Caki2 (cell line): ENCODE measurements around the gene INO80. TPM values are rescaled to one million over a fixed set of nuclear protein-coding genes. Genes with fewer than 3 reads are reported as not detected.
"Not testable (repeated sequence)": the region's sequence is repeated elsewhere in the genome, so short reads cannot be mapped to it uniquely, and the experiment has no call there.

Experiments used
- DNase-seq: peaks from one replicate; pipeline ENCODE4 v3.0.0-alpha.2; 2015; ENCODE audit warnings: low read depth
- in situ Hi-C: cut with HindIII; loops from 2 replicates; pipeline ENCODE4 v1.10.0; 2016; ENCODE audit warnings: low sequenced_read_pairs, low pct_unique_long_range_greater_than_20kb, mixed read lengths
- total RNA-seq: library from RNA; depleted of rRNA; stranded (reverse); fragments of >200 nt; shearing (Covaris generic); gene quantifications from 2 replicates; pipeline ENCODE4 v1.2.3, GENCODE V29; 2014; ENCODE audit warnings: low replicate concordance

The INO80 gene
- total RNA-seq, 1 experiment from 2014 or later: 41.1 TPM

DNA sequence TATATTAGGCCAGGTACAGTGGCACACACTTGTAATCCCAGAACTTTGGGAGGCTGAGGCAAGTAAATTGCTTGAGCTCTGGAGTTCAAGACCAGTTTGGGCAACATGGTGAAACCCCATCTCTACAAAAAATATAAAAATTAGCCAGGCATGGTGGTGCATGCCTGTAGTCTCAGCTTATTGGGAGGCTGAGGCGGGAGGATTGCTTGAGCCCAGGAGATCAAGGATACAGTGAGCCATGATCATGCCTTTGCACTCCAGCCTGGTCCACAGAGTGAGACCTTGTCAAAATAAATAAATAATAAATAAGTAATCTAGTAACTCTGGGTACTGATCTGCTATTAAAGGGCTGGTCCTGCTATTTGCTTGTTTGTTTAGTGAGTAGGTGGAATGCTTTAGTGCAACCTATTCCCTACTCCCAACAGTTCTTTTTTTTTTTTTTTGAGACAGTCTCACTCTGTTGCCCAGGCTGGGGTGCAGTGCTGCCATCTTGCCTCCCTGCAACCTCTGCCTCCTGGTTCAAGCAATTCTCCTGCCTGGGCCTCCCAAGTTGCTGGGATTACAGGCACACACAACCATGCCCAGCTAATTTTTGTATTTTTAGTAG is 9.1 kb upstream of the INO80 start:
- peak; percentile 75 for DNase-seq
- in situ Hi-C loops: no loop called here

DNA sequence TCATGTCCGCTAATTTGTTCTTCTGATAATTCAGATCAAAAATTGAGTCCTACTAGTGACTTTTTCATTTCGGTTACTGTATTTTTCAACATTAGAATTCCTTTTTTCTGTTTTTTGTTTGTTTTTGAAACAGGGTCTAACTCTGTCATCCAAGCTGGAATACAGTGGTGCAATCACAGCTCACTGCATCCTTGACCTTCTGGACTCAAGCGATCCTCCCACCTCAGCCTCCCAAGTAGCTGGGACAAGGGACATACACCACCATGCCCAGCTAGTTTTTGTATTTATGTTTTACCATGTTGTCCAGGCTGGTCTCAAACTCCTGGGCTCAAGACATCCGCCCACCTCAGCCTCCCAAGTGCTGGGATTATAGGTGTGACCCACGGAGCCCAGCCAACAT is 8.0 kb upstream of the INO80 start:
- DNase-seq: no peak
- in situ Hi-C loops: no loop called here

DNA sequence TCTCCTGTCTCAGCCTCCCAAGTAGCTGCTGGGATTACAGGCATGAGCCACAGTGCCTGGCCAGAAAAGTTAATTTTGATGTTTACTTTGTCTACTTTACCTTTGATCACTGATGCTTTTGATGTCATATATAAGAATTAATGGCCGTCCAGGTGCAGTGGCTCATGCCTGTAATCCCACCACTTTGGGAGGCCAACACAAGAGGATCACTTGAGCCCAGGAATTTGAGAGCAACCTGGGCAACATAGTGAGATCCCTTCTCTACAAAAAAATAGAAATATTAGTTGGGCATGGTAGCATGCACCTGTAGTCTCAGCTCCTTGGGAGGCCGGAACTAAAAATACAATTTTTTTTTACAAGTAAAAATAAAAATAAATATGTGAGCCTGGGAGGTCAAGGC is 6.8 kb upstream of the INO80 start:
- in situ Hi-C loops: no loop called here
- no peak for DNase-seq

DNA sequence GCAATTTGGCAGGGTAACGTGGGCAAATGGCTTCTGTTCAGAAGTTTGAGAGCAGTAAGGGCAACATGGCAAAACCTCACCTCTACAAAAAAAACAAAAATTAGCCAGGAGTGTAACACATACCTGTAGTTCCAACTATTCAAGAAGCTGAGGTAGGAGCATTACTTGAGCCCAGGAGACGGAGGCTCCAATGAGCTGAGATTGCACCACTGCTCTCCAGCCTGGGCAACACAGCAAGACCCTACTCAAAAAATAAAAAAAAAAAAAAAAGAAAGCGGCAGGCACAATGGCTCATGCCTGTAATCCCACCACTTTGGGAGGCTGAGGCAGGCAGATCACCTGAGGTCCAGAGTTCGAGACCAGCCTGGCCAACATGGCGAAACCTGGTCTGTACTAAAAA is 5.9 kb upstream of the INO80 start:
- no peak for DNase-seq
- in situ Hi-C loops: no loop called here

DNA sequence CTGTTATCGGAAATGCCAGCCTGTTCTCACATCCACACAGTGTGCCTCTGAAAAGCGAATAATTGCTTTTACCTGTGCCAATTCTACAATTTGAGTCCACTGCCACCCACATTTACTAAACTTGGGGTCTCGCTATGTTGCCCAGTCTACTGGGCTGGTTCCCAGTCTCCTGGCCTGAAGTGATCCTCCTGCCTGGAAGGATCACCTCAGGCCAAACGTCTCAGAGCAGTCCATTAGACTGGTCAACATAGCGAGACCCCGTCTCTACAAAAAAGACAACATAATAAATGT is 827 bp upstream of the INO80 start:
- in situ Hi-C loops: no loop called here
- no peak for DNase-seq

DNA sequence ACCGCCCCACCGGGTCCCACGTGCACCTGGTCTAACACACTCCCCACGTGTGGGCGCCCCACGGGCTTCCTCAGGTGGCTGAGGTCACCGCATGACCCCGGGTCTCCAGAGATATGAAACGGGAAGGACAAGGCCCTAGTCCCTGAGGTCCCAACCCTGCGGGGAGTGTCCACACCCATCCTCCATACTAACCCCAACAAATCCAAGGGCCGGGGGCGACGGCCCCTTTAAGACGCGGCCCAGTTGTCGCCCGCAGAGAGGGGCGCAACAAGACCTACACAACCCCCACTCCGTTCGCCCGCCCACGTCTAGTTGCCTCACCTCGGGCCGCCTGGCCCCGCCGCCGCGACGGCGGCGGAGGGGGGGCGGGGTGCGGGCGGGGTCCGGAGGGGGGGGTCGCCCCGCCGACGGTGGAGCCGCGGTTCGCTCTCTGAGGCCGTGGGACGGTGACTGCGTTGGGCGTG is 396 bp downstream of the INO80 start:
- in situ Hi-C loops: no loop called here
- no peak for DNase-seq

DNA sequence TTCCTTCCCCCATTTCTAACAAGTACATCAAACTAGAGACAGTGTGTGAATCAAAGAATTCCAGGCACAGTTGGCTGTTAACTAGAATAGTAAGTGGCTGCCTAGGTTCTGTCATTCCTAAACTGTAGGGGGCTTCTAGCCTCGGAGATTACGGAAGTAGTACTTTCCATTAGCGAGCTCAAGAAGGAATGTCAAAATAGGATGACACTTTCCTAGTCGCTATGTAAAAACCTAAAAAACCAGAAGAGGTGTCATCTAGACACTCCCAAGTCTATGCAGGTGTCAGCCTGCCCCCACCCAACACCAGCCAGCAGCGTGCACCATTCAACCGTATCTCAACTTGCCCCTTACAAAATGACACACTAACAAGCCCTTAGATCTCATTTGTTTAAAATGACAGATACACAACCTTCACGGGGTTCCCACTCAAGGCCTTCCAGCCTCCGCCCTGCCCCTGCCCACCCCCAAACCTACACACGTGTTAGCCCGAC is 874 bp downstream of the INO80 start:
- DNase-seq: peak; percentile 63
- in situ Hi-C loops: no loop called here

DNA sequence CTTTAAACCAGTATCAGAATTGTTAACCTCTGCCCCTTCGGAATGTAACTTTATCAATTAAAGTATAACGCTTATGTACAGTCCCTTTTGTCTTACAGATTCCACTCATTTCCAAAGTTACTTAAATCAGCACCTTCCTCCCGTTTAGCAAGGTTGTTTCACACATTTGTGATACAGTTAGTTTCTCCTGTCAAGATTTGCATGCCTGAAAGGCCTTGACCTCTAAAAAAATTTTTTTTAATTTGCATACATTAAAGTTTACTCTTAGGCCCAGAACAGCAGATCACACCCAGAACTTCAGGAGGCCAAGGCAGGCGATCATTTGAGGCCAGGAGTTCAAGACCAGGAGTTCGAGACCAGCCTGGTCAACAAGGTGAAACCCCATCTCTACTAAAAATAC is 9.1 kb downstream of the INO80 start:
- in situ Hi-C loops: no loop called here
- no peak for DNase-seq

DNA sequence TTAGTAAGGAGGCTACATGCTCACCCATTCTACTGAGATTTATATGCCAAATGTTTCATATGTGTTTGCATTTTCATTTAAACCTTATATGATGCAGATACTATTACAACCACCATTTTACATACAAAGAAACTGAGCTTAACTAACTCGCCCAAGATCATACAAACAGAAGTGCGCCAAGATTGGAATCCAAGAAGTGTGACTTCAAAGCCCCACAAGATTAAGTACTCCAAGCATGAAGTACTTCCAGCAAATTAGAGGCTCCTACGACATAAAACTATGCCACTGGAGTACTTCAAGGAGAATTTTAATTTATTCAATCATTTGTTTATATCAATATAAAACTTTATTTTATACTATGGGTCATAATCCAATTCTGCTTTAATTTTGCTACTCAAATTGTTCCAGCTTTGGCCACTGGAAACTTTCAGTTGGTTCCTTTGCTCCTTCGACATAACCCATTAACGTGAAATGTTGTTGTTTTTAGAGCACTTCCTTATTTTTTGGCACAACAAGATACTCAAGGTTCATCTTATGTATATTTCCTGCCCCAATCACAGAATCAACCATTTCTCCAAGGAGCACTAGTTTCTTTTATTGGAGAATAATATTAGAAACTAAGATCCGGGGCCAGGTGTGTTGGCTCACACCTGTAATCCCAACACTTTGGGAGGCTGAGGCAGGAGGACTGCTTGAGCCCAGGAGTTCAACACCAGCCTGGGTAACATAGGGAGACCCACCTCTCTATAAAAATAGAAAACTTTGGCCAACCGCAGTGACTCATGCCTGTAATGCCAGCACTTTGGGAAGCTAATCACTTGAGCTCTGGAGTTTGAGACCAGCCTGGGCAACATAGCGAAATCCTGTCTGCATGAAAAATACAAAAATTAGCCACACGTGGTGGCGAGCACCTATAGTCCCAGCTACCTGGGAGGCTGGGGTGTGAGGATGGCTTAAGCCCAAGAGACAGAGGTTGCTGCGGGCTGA is 10.4 kb downstream of the INO80 start:
- in situ Hi-C loops: no loop called here
- DNase-seq: no peak

DNA sequence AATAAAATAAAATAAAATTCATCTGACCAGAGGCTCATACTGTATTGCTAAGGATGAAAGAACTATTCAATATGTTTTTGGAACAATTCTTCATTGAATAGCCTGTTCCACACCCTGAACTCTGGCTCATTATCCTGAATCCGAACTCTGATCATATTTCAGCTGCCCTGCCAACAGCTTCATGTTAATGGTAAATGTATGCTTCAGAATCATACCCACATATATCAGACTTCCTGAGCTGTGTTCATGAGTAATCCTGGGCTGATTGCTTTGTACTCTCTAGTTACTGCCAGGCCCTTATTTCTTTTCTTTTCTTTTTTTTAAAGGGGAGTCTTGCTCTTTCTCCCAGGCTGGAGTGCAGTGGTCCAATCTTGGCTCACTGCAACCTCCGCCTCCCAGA is 11.8 kb downstream of the INO80 start:
- in situ Hi-C loops: no loop called here
- DNase-seq: no peak

DNA sequence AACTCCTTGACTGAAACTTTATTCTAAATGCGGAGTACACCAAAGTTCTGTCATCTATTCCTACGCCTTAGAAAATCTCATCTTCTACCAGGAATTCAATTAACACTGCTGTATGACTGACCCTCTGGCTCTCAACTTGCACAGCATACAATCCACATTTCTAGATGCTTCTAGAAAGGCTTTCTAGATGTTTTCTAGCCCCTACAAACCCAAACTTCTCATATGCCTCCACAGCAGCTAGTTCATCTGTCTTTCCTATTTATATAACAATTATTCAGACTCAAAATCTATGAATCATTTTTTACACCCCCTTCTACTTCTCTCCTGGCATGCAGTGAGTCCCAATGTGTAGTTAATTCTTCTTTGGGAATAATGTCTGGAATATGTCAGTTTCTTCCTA is 13.2 kb downstream of the INO80 start:
- in situ Hi-C loops: no loop called here
- DNase-seq: no peak

DNA sequence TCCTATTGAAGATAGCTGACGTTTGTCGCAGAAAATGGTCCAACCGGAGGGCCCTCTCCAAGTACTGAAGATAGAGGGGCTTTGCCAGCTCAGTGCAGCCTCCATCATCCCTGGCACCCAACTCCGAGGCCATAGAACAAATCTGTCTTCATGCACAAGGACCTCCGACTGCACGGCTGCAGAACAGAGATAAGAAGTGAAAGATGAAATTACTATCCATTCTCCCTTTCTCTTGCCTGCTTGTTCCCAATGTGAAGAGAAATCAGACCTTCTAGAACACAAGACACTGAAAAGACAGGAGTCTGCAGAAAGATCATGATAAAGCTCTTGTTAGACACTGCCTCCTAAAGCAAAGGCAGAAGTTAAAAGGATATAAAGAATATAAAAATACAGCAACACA is 19.9 kb downstream of the INO80 start:
- in situ Hi-C loops: no loop called here
- no peak for DNase-seq

DNA sequence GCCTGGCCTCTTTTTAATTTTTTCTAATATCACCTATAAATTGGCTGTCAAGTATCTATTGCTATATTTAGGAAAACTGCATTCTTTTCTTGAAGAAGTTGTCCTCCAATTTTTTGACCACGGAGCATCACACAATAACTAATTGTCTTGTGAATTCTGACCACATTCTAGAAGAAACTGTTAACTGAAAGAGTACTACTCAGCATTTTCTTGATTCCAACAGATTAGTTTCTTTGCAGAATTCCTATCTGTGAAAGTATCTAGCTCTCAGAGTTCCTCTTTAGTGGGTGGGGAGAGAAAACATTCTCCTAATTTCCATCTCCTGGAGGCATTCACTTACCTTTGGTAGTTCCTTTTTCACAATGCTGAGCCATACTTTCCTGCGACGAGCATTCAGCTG is 31.1 kb downstream of the INO80 start:
- DNase-seq: no peak
- in situ Hi-C loops: no loop called here

DNA sequence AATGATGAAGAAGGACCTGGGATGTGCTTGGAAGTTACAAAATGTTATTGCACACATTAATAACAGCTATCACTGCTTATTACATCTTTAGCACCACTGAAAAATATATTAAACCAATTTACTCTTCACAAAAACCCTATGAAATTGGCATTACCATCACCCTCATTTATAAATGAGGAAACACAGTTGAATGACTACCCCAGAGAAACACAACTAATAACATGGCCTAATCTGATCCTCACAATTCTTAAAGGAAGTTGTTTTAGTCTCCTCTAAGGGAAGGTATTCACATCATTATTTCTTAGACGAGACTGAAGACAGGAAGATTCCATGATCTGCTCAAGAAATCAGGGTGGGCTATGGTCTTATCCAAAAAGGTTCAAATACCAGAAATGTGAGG is 35.9 kb downstream of the INO80 start:
- in situ Hi-C loops: no loop called here
- DNase-seq: no peak

DNA sequence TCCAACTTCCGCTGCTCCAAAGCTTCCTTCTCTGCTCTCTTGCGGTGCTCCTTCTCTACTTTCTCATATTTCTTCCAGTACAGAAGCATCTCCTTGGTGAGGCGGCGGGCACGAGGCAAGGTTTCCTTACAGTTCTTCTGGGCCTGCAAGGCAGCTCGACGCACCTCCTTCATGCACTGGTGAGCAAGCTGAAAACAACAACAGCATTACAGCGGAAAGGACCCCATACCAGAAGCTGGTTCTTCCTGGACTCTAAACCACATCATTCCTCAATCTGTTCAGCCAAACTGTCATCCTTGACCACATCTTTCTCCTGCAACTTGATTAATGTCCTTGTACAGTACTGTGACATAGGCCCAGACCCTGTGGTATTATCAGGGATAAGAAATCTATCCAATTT is 36.4 kb downstream of the INO80 start:
- DNase-seq: no peak
- in situ Hi-C loops: no loop called here

DNA sequence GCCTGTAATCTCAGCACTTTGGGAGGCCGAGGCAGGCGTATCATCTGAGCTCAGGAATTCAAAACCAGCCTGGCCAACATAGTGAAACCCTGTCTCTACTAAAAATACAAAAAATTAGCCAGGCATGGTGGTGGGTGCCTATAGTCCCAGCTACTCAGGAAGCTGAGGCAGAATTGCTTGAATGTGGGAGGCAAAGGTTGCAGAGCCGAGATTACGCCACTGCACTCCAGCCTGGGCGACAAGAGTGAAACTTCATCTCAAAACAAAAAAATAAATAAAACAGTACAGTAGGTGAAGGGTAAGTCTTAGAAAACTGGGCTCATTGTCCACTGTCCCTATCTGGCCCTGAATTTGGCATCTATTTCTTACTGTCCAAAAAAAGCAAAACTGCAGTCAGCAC is 37.2 kb downstream of the INO80 start:
- in situ Hi-C loops, DNase-seq: not testable (repeated sequence)

DNA sequence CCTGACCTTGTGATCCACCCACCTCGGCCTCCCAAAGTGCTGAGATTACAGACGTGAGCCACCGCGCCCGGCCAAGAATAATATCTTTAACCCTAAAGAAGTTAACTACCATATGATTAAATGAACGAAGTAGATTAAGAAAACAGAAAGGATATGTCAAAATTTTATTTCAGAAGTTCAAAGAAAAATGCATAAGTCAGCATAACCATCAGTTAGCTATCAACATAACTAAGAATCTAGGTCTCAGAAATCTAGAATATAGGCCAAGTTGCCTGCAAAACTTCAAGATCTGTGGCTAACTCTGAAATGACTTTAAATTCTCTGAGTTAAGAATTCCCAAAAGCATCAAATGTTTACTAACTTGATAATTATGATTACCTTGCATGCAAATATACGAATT is 38.0 kb downstream of the INO80 start:
- DNase-seq: no peak
- in situ Hi-C loops: no loop called here

DNA sequence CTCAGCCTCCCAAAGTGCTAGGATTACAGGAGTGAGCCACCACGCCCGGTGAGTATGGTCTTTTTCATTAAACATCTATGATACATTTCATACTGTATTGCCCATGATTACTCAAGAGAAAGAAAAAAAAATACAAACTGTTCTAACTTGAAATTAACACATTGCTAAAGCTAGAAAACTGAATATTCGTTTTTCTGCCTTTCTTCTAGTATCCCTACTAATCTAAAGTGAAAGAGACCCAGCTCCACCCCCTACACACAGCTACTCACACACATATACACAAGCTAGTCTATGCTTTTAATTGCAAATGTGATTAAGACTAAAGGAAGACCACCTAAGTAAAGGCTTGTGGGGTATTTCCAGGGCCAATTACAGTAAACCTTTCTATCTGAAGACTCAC is 43.1 kb downstream of the INO80 start:
- in situ Hi-C loops: no loop called here

DNA sequence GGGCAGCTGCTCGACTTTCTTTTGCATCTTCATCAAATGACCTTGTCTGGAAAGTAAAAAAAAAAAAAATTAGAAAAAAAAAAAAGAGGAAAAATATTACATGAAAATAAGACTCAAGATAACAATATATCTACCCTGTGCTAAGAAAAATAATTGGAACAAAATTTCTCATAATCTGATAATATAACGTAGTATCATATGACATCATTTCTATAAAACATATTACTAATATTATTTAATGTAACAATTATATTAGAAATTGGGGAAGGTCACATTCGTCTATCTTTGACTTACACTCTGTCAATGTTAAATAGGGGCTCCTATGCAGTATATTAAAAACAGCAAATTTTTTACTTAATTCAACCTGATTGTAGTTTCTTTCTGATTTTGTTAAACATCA is 44.1 kb downstream of the INO80 start:
- DNase-seq: no peak
- in situ Hi-C loops: no loop called here

More for the DNA sequence above, 43.1 kb downstream of the INO80 start:
- DNase-seq: no peak

DNA sequence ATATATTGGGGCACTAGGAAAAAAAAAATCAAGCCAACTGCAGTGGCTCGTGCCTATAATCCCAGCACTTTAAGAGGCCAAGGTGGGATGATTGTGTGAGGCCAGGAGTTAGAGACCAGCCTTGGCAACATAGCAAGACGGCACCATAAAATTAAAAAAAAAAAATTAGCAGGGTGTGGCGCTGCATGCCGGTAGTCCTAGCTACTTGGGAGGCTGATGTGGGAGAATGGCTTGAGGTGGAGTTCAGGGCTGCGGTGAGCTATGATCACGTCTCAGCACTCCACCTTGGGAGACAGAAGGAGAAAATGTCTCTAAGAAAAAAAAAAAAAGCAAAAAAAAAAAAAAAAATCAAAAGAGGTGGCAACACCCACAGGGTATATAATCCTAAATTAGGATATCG is 49.6 kb downstream of the INO80 start:
- DNase-seq: no peak
- in situ Hi-C loops: no loop called here
